H9 (cell line): ENCODE measurements around the gene ISG20. TPM values are rescaled to one million over a fixed set of nuclear protein-coding genes. Genes with fewer than 3 reads are reported as not detected.

Experiments used
- DNase-seq: peaks from one replicate; pipeline ENCODE4 v3.0.0-alpha.2; 2017
- H2AFZ ChIP-seq: one replicate; pipeline ENCODE4 v1.6.1; 2013; ENCODE audit warnings: mild to moderate bottlenecking, low read length, control low read depth, moderate library complexity
- H2AK5ac ChIP-seq: 2 replicates; pipeline ENCODE4 v1.6.1; 2013; ENCODE audit warnings: low read length, control low read depth, mixed read lengths; ENCODE audit not compliant: insufficient read length
- H2BK120ac ChIP-seq: one replicate; pipeline ENCODE4 v1.6.1; 2013; ENCODE audit warnings: low read depth, mild to moderate bottlenecking, low read length, control low read depth, inconsistent platforms; ENCODE audit not compliant: poor library complexity, severe bottlenecking
- H2BK12ac ChIP-seq: 2 replicates; pipeline ENCODE4 v1.6.1; 2013; ENCODE audit warnings: low read length, control low read depth, mixed read lengths, low read depth; ENCODE audit not compliant: insufficient read length
- H2BK15ac ChIP-seq: 2 replicates; pipeline ENCODE4 v1.6.1; 2013; ENCODE audit warnings: low read depth, low read length, control low read depth
- H2BK20ac ChIP-seq: one replicate; pipeline ENCODE4 v1.6.1; 2013; ENCODE audit warnings: low read depth, mild to moderate bottlenecking, low read length, control low read depth, inconsistent platforms; ENCODE audit not compliant: poor library complexity, severe bottlenecking
- H2BK5ac ChIP-seq: 2 replicates; pipeline ENCODE4 v1.6.1; 2013; ENCODE audit warnings: low read length, control low read depth, mixed read lengths; ENCODE audit not compliant: insufficient read length
- H3K14ac ChIP-seq: 2 replicates; pipeline ENCODE4 v1.6.1; 2013; ENCODE audit warnings: low read length, control low read depth; ENCODE audit not compliant: insufficient read depth
- H3K18ac ChIP-seq: 2 replicates; pipeline ENCODE4 v1.6.1; 2013; ENCODE audit warnings: low read depth, mild to moderate bottlenecking, mixed read lengths, low read length, control low read depth; ENCODE audit not compliant: insufficient read length
- H3K23ac ChIP-seq: 2 replicates; pipeline ENCODE4 v1.6.1; 2013; ENCODE audit warnings: low read length, control low read depth, mixed read lengths, low read depth; ENCODE audit not compliant: insufficient read length
- H3K23me2 ChIP-seq: 2 replicates; pipeline ENCODE4 v1.6.1; 2013; ENCODE audit warnings: low read depth, mild to moderate bottlenecking, mixed read lengths, low read length, control low read depth; ENCODE audit not compliant: insufficient read length, poor library complexity, severe bottlenecking
- H3K27ac ChIP-seq: 2 replicates; pipeline ENCODE4 v1.5.1; 2013; ENCODE audit warnings: low read length, control low read depth, mixed read lengths, low read depth; ENCODE audit not compliant: insufficient read length
- H3K27me3 ChIP-seq: 2 replicates; pipeline ENCODE4 v1.6.1; 2013; ENCODE audit warnings: low read length, control low read depth, inconsistent platforms; ENCODE audit not compliant: insufficient read depth
- H3K4ac ChIP-seq: 2 replicates; pipeline ENCODE4 v1.6.1; 2013; ENCODE audit warnings: low read depth, mild to moderate bottlenecking, control low read depth, inconsistent platforms, low read length, moderate library complexity
- H3K4me1 ChIP-seq: 2 replicates; pipeline ENCODE4 v1.6.1; 2013; ENCODE audit warnings: low read length, control low read depth, inconsistent platforms; ENCODE audit not compliant: insufficient read depth
- H3K4me2 ChIP-seq: 2 replicates; pipeline ENCODE4 v1.6.1; 2013; ENCODE audit warnings: low read length, control low read depth, mixed read lengths; ENCODE audit not compliant: insufficient read length, insufficient read depth
- H3K56ac ChIP-seq: 2 replicates; pipeline ENCODE4 v1.6.1; 2013; ENCODE audit warnings: low read depth, mild to moderate bottlenecking, mixed read lengths, low read length, control low read depth; ENCODE audit not compliant: insufficient read length
- H3K79me1 ChIP-seq: 2 replicates; pipeline ENCODE4 v1.6.1; 2013; ENCODE audit warnings: low read depth, mild to moderate bottlenecking, moderate library complexity, low read length, control low read depth, inconsistent platforms; ENCODE audit not compliant: insufficient read depth, poor library complexity, severe bottlenecking
- H3K79me2 ChIP-seq: 2 replicates; pipeline ENCODE4 v1.6.1; 2013; ENCODE audit warnings: low read length, control low read depth, inconsistent platforms; ENCODE audit not compliant: insufficient read depth
- H3K9ac ChIP-seq: 2 replicates; pipeline ENCODE4 v1.6.1; 2013; ENCODE audit warnings: low read length, control low read depth, mixed read lengths; ENCODE audit not compliant: insufficient read length; ENCODE audit errors: extremely low read depth
- H3K9me3 ChIP-seq: one replicate; pipeline ENCODE4 v1.6.1; 2013; ENCODE audit warnings: low read depth, low read length, inconsistent platforms; ENCODE audit not compliant: control insufficient read depth
- H3T11ph ChIP-seq: one replicate; pipeline ENCODE4 v1.6.1; 2013; ENCODE audit warnings: mild to moderate bottlenecking, low read length, control low read depth, inconsistent platforms
- H4K20me1 ChIP-seq: one replicate; pipeline ENCODE4 v1.6.1; 2013; ENCODE audit not compliant: control insufficient read depth, insufficient read length, insufficient read depth
- H4K5ac ChIP-seq: 2 replicates; pipeline ENCODE4 v1.6.1; 2013; ENCODE audit warnings: low read depth, mild to moderate bottlenecking, mixed read lengths, low read length, control low read depth; ENCODE audit not compliant: insufficient read length
- H4K8ac ChIP-seq: replicated peaks from 2 replicates; pipeline ENCODE4 v1.6.1; 2013; ENCODE audit warnings: low read length, control low read depth, mixed read lengths, low read depth; ENCODE audit not compliant: insufficient read length
- H4K91ac ChIP-seq: 2 replicates; pipeline ENCODE4 v1.6.1; 2013; ENCODE audit warnings: low read depth, mild to moderate bottlenecking, moderate library complexity, mixed read lengths, low read length, control low read depth; ENCODE audit not compliant: insufficient read length
- H3K27ac Mint-ChIP-seq, 3 experiments: 2 replicates in 2 of 3; 3 replicates in 1 of 3; pipeline ENCODE4 v1.8.0; 2020 to 2021; ENCODE audit warnings: mixed read lengths in 3 of 3, mild to moderate bottlenecking in 1 of 3, moderate library complexity in 1 of 3
- H3K27me3 Mint-ChIP-seq: 2 replicates; pipeline ENCODE4 v1.8.0; 2021; ENCODE audit warnings: low read depth, mild to moderate bottlenecking, moderate library complexity, mixed read lengths
- H3K36me3 Mint-ChIP-seq, 3 experiments: 2 replicates in 2 of 3; 3 replicates in 1 of 3; pipeline ENCODE4 v1.8.0; 2020 to 2021; ENCODE audit warnings: low read depth in 3 of 3, mixed read lengths in 3 of 3; ENCODE audit not compliant: insufficient read depth in 1 of 3
- H3K4me1 Mint-ChIP-seq, 2 experiments: 2 replicates each; pipeline ENCODE4 v1.8.0; 2020; ENCODE audit warnings: mixed read lengths in 2 of 2
- H3K4me3 Mint-ChIP-seq, 2 experiments: 2 replicates in 1 of 2; 3 replicates in 1 of 2; pipeline ENCODE4 v1.8.0; 2020 to 2021; ENCODE audit warnings: mild to moderate bottlenecking in 2 of 2, mixed read lengths in 2 of 2, moderate library complexity in 1 of 2
- H3K9me3 Mint-ChIP-seq, 2 experiments: 2 replicates in 1 of 2; 3 replicates in 1 of 2; pipeline ENCODE4 v1.8.0; 2020; ENCODE audit warnings: mild to moderate bottlenecking in 2 of 2, mixed read lengths in 2 of 2, moderate library complexity in 1 of 2
- WGBS: extraction: QIAGEN DNeasy Blood & Tissue Kit; methylation state at CpG from one replicate; pipeline ENCODE4 v1.1.7; 2013; ENCODE audit warnings: missing lambda C conversion rate, low lambda C conversion rate, mixed read lengths; ENCODE audit not compliant: insufficient read length; ENCODE audit errors: extremely low coverage; 5-methylcytosine and 5-hydroxymethylcytosine counted together
- total RNA-seq: library from RNA; stranded (reverse); gene quantifications from 2 replicates; pipeline ENCODE4 v1.2.1, GENCODE V29; 2021
- TF ChIP-seq, protein P1 (sequence below): fragments of 200-600 bp; sonication (generic); conservative IDR thresholded peaks from 3 replicates; pipeline ENCODE4 v1.8.0; 2021; ENCODE audit warnings: antibody characterized with exemption, mild to moderate bottlenecking

Gene ISG20
- total RNA-seq, 1 experiment from 2014 or later, result 7.4 TPM

DNA sequence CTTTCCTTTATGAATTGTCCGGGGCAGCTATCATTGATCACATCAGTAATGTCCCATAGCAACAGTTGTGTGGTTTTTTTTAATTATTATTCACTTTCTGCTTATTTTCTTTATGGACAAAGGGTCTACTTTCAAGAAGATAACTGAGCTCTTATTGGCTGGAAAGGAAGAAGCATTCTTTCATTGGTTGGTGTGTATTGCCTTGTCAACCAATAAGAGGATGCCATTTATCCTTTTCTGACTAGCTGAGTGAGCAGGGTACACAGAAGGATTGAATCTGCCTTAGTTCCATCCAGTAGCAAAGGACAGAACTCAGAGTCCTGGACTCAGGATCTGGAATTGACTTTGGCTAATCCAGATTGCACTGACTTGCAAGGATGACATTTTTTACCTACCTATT, 30.9 kb upstream of the ISG20 start:
- Histone ChIP-seq H3T11ph (no peak overlapping the region), H3K4me2 (no peak overlapping the region), H4K5ac (no peak overlapping the region), H3K27me3 (peaks cover 24% of the 10 kb centered on the region; the same call in 1 of the 2 replicates), H3K79me1 (no peaks in the 10 kb centered on the region), H3K23me2 (peaks cover 21% of the 10 kb centered on the region), H3K27ac (no peak overlapping the region), H3K4ac (no peak overlapping the region), H4K20me1 (no peaks in the 10 kb centered on the region), H4K8ac (no peak overlapping the region), H2AK5ac (no peak overlapping the region), H2BK15ac (no peak overlapping the region), H4K91ac (no peak overlapping the region), H2AFZ (no peak overlapping the region), H3K79me2 (no peaks in the 10 kb centered on the region), H3K18ac (no peak overlapping the region), H3K56ac (no peak overlapping the region), H3K9ac (no peak overlapping the region), H3K23ac (no peak overlapping the region), H3K14ac (no peak overlapping the region), H3K4me1 (peaks cover 14% of the 10 kb centered on the region; the same call in 1 of the 2 replicates), H2BK5ac (no peak overlapping the region), H2BK12ac (no peak overlapping the region), H2BK20ac (no peak overlapping the region), H3K9me3 (no peaks in the 10 kb centered on the region), H2BK120ac (no peak overlapping the region)
- no CpG with 5 or more reads among the region's 1 CpG for WGBS
- TF ChIP-seq, protein P1, sequence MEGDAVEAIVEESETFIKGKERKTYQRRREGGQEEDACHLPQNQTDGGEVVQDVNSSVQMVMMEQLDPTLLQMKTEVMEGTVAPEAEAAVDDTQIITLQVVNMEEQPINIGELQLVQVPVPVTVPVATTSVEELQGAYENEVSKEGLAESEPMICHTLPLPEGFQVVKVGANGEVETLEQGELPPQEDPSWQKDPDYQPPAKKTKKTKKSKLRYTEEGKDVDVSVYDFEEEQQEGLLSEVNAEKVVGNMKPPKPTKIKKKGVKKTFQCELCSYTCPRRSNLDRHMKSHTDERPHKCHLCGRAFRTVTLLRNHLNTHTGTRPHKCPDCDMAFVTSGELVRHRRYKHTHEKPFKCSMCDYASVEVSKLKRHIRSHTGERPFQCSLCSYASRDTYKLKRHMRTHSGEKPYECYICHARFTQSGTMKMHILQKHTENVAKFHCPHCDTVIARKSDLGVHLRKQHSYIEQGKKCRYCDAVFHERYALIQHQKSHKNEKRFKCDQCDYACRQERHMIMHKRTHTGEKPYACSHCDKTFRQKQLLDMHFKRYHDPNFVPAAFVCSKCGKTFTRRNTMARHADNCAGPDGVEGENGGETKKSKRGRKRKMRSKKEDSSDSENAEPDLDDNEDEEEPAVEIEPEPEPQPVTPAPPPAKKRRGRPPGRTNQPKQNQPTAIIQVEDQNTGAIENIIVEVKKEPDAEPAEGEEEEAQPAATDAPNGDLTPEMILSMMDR, result no peak
- DNase-seq, result no peak
- H3K36me3 Mint-ChIP-seq, result no peaks in the 10 kb centered on the region; a peak in 1 of 7 replicates
- no peak overlapping the region for H3K4me3 Mint-ChIP-seq
- H3K9me3 Mint-ChIP-seq, result no peaks in the 10 kb centered on the region; a peak in 2 of 5 replicates
- peaks cover 75 to 78% of the 10 kb centered on the region in 2 experiments for H3K4me1 Mint-ChIP-seq
- H3K27me3 Mint-ChIP-seq, result peaks cover 98% of the 10 kb centered on the region
- no peak overlapping the region for H3K27ac Mint-ChIP-seq
